H1 (cell line): ENCODE measurements around the gene LCAT.

ENCODE experiments used
- BRCA1 ChIP-seq: IDR thresholded peaks from 2 replicates; pipeline ENCODE4 v1.6.1; 2012; ENCODE audit warnings: low read depth, low read length, improper control_type of control experiment
- CREB1 ChIP-seq: IDR thresholded peaks from 2 replicates; pipeline ENCODE4 v1.6.1; 2012; ENCODE audit warnings: inconsistent platforms
- CTBP2 ChIP-seq: IDR thresholded peaks from 2 replicates; pipeline ENCODE4 v1.7.0; 2011; ENCODE audit warnings: borderline replicate concordance, mild to moderate bottlenecking, moderate library complexity, mixed read lengths, low read length; ENCODE audit not compliant: insufficient read depth, insufficient read length
- CTCF ChIP-seq, 3 experiments: IDR thresholded peaks; 1 replicate in 2 of 3; 2 replicates in 1 of 3; pipeline versions ENCODE4 v1.5.1 to v1.6.1; 2011; ENCODE audit warnings: low read length in 3 of 3, mild to moderate bottlenecking in 3 of 3, inconsistent platforms in 2 of 3, low read depth in 1 of 3, moderate library complexity in 1 of 3; ENCODE audit not compliant: insufficient read depth in 1 of 3; ENCODE audit errors: control extremely low read depth in 1 of 3
- EZH2 ChIP-seq: fragments of 200-600 bp; sonication (generic); IDR thresholded peaks from 2 replicates; pipeline ENCODE4 v1.7.1; 2012; ENCODE audit warnings: low read depth, mild to moderate bottlenecking, moderate library complexity, low read length, inconsistent platforms; ENCODE audit not compliant: severe bottlenecking
- POLR2A ChIP-seq, 2 experiments: IDR thresholded peaks; 1 replicate in 1 of 2; 2 replicates in 1 of 2; pipeline ENCODE4 v1.6.1; 2011; ENCODE audit warnings: low read depth in 2 of 2, low read length in 2 of 2, mild to moderate bottlenecking in 2 of 2; ENCODE audit errors: control extremely low read depth in 1 of 2
- SP4 ChIP-seq: IDR thresholded peaks from 2 replicates; pipeline ENCODE4 v1.6.1; 2012; ENCODE audit warnings: low read length, inconsistent platforms
- USF2 ChIP-seq: IDR thresholded peaks from 2 replicates; pipeline ENCODE4 v1.6.1; 2011; ENCODE audit warnings: low read length, improper control_type of control experiment

GRCh38 chr16:67892899-67893742 lies 50.8 kb downstream of the LCAT start, which contains the start of gene PSKH1:
- TF ChIP-seq EZH2: no peak
- no peak for TF ChIP-seq BRCA1
- peak; percentile 98 for TF ChIP-seq CREB1
- TF ChIP-seq SP4: no peak
- no peak for TF ChIP-seq CTCF (IDR thresholded peaks at IDR 0.05; ENCODE audit: control extremely low read depth in 1 of 3, insufficient read depth in 1 of 3, low read depth in 1 of 3, low read length in 3 of 3)
- no peak for TF ChIP-seq USF2
- TF ChIP-seq CTBP2: no peak
- TF ChIP-seq POLR2A (IDR thresholded peaks at IDR 0.05; ENCODE audit: control extremely low read depth in 1 of 2, low read depth in 2 of 2, low read length in 2 of 2): peak; percentile 56 to 81
